ENCODE measurements around the gene CHST11. TPM values are rescaled to one million over a fixed set of nuclear protein-coding genes. Genes with fewer than 3 reads are reported as not detected.

CHST11 gene
- total RNA-seq, 1 donor from 2014 or later = 7.7 TPM

GRCh38 chr12:104435765-104436164, 21.0 kb upstream of the CHST11 start:
- no peak for TF ChIP-seq EZH2phosphoT487 (IDR thresholded peaks at IDR 0.05)
- no peak for TF ChIP-seq CTCF (IDR thresholded peaks at IDR 0.05)
- TF ChIP-seq EZH2 (IDR thresholded peaks at IDR 0.05) = no peak
- Mint-ChIP-seq H3K27me3 (ENCODE audit: insufficient read depth, low read depth) (peaks cover 3% of the 10 kb centered on the region), H3K4me3 (no peak overlapping the region), H3K27ac (no peak overlapping the region), H3K9me3 (no peaks in the 10 kb centered on the region), H3K4me1 (peaks cover 9% of the 10 kb centered on the region), H3K36me3 (no peaks in the 10 kb centered on the region)
- DNase-seq (ENCODE audit: low spot score) = no peak
- peaks cover 7% of the 10 kb centered on the region for H3K4me1 ChIP-seq
- H3K27ac ChIP-seq = no peak overlapping the region
- no peak overlapping the region for H3K9ac ChIP-seq
- H3K9me3 ChIP-seq (ENCODE audit: low read depth) = no peaks in the 10 kb centered on the region
- H3F3A ChIP-seq (ENCODE audit: low read depth) = no peaks in the 10 kb centered on the region
- H3K79me2 ChIP-seq (ENCODE audit: low read depth) = no peaks in the 10 kb centered on the region
- H3K27me3 ChIP-seq = no peaks in the 10 kb centered on the region
- H4K20me1 ChIP-seq (ENCODE audit: low read depth) = no peaks in the 10 kb centered on the region
- no peak overlapping the region for H3K4me3 ChIP-seq
- no peaks in the 10 kb centered on the region for H3K36me3 ChIP-seq
- H3K4me2 ChIP-seq = no peak overlapping the region
- H2AFZ ChIP-seq (replicated peaks) = no peak overlapping the region

- Histone ChIP-seq H3K36me3 (no peaks in the 10 kb centered on the region), H3K27me3 (no peaks in the 10 kb centered on the region), H3K9ac (no peak overlapping the region), H3K4me1 (peaks cover 7% of the 10 kb centered on the region), H4K20me1 (ENCODE audit: low read depth) (no peaks in the 10 kb centered on the region), H3K4me2 (no peak overlapping the region), H3F3A (ENCODE audit: low read depth) (no peaks in the 10 kb centered on the region), H2AFZ (replicated peaks) (no peak overlapping the region), H3K27ac (no peak overlapping the region), H3K79me2 (ENCODE audit: low read depth) (no peaks in the 10 kb centered on the region), H3K9me3 (ENCODE audit: low read depth) (no peaks in the 10 kb centered on the region), H3K4me3 (no peak overlapping the region)
- Mint-ChIP-seq H3K27me3 (ENCODE audit: insufficient read depth, low read depth) (peaks cover 5% of the 10 kb centered on the region), H3K4me1 (peaks cover 9% of the 10 kb centered on the region), H3K4me3 (no peak overlapping the region), H3K9me3 (no peaks in the 10 kb centered on the region), H3K36me3 (no peaks in the 10 kb centered on the region), H3K27ac (peak overlapping the region; percentile 5)
- no peak for DNase-seq (ENCODE audit: low spot score)
- TF ChIP-seq CTCF (IDR thresholded peaks at IDR 0.05) = no peak
- TF ChIP-seq EZH2 (IDR thresholded peaks at IDR 0.05) = no peak
- no peak for TF ChIP-seq EZH2phosphoT487 (IDR thresholded peaks at IDR 0.05)
Measured at GRCh38 chr12:104436790-104437189, 20.0 kb upstream of the CHST11 start.

GRCh38 chr12:104438134-104438533, 18.6 kb upstream of the CHST11 start:
- Mint-ChIP-seq H3K4me3 (no peak overlapping the region), H3K4me1 (peaks cover 9% of the 10 kb centered on the region), H3K36me3 (no peaks in the 10 kb centered on the region), H3K27me3 (ENCODE audit: insufficient read depth, low read depth) (peaks cover 5% of the 10 kb centered on the region), H3K27ac (no peak overlapping the region), H3K9me3 (peaks cover 2% of the 10 kb centered on the region)
- Histone ChIP-seq H3K79me2 (ENCODE audit: low read depth) (no peaks in the 10 kb centered on the region), H3K4me1 (peaks cover 7% of the 10 kb centered on the region), H3K4me3 (no peak overlapping the region), H3K4me2 (peak overlapping the region; percentile 10), H3K9ac (no peak overlapping the region), H2AFZ (replicated peaks) (peak overlapping the region; percentile 45), H4K20me1 (ENCODE audit: low read depth) (no peaks in the 10 kb centered on the region), H3K36me3 (no peaks in the 10 kb centered on the region), H3K27ac (no peak overlapping the region), H3F3A (ENCODE audit: low read depth) (no peaks in the 10 kb centered on the region), H3K9me3 (ENCODE audit: low read depth) (no peaks in the 10 kb centered on the region), H3K27me3 (no peaks in the 10 kb centered on the region)
- TF ChIP-seq EZH2phosphoT487 (IDR thresholded peaks at IDR 0.05) (no peak), EZH2 (IDR thresholded peaks at IDR 0.05) (no peak), CTCF (IDR thresholded peaks at IDR 0.05) (no peak)
- DNase-seq (ENCODE audit: low spot score) = no peak

All from neural progenitor cell (in vitro differentiated cells).